Limb (tissue), 2 donors: ENCODE measurements around the gene KANTR.

Experiments
- DNase-seq, 2 donors: peaks; one replicate each; pipeline ENCODE4 v3.0.0-alpha.2; 2016; ENCODE audit errors: extremely low spot score in 2 of 2

KANTR gene

GRCh38 chrX:53093748-53094581, at the start of gene KANTR:
Gene KANTR (plus strand): TSS chrX:53094142. CDS start chrX:53124273, 30,131 bp downstream.
- peak; percentile 88 to 91 for DNase-seq

- DNase-seq, result no peak
These were observed 48.9 kb upstream of the KANTR start for GRCh38 chrX:53044995-53045394.

- no peak for DNase-seq
These were observed 46.7 kb upstream of the KANTR start for GRCh38 chrX:53047228-53047627.

GRCh38 chrX:53048169-53049126, 45.5 kb upstream of the KANTR start, which contains the start of gene GPR173:
Gene GPR173 (plus strand): TSS chrX:53048789. CDS start chrX:53076622, 27,833 bp downstream.
- DNase-seq, result peak; percentile 55 to 85

GRCh38 chrX:53049127-53049517, 44.8 kb upstream of the KANTR start:
- DNase-seq, result no peak

GRCh38 chrX:53050841-53051240, 43.1 kb upstream of the KANTR start:
- no peak for DNase-seq

GRCh38 chrX:53055244-53055849, 38.6 kb upstream of the KANTR start:
- no peak for DNase-seq

GRCh38 chrX:53056292-53056691, 37.6 kb upstream of the KANTR start:
- no peak for DNase-seq

- DNase-seq, result no peak
These were observed 28.8 kb upstream of the KANTR start for GRCh38 chrX:53065104-53065503.

- DNase-seq, result no peak
These were observed 22.9 kb upstream of the KANTR start for GRCh38 chrX:53071064-53071463.

GRCh38 chrX:53071604-53072417, 22.1 kb upstream of the KANTR start:
- peak; percentile 33 to 57 for DNase-seq

GRCh38 chrX:53072418-53073114, 21.4 kb upstream of the KANTR start:
- no peak for DNase-seq

GRCh38 chrX:53073115-53073586, 20.8 kb upstream of the KANTR start:
- DNase-seq, result no peak

GRCh38 chrX:53075011-53075410, 18.9 kb upstream of the KANTR start:
- no peak for DNase-seq

- DNase-seq, result no peak
These were observed 17.3 kb upstream of the KANTR start for GRCh38 chrX:53076671-53077070.

- DNase-seq, result no peak
These were observed 16.4 kb upstream of the KANTR start for GRCh38 chrX:53077207-53078197.

- no peak for DNase-seq
These were observed 15.0 kb upstream of the KANTR start for GRCh38 chrX:53078943-53079342.

- DNase-seq, result no peak
These were observed 13.0 kb upstream of the KANTR start for GRCh38 chrX:53080628-53081580.
